Kidney epithelial cell (primary cell): ENCODE results near the gene DISC1. TPM values are rescaled to one million over a fixed set of nuclear protein-coding genes. Genes with fewer than 3 reads are reported as not detected.

Experiments used
- DNase-seq: peaks from one replicate; pipeline ENCODE4 v3.0.0-alpha.2; 2010; ENCODE audit warnings: low read depth
- H3K27me3 ChIP-seq: 2 replicates; pipeline ENCODE4 v1.6.0; 2011; ENCODE audit warnings: low read length; ENCODE audit not compliant: control insufficient read depth, insufficient read depth
- H3K36me3 ChIP-seq: 2 replicates; pipeline ENCODE4 v1.5.1; 2011; ENCODE audit warnings: low read length; ENCODE audit not compliant: control insufficient read depth, insufficient read depth
- H3K4me3 ChIP-seq: 2 replicates; pipeline ENCODE4 v1.5.1; 2011; ENCODE audit warnings: low read depth, mild to moderate bottlenecking, control low read depth, low read length
- total RNA-seq: library from RNA; depleted of rRNA; stranded (reverse); fragments of >200 nt; gene quantifications from 2 replicates; pipeline ENCODE4 v1.2.3, GENCODE V29; 2015
- TF ChIP-seq, protein P1 (sequence below): IDR thresholded peaks from 2 replicates; pipeline ENCODE4 v1.5.1; 2011; ENCODE audit warnings: mild to moderate bottlenecking, moderate library complexity, low read length, control low read depth, inconsistent platforms; ENCODE audit not compliant: insufficient read depth, poor library complexity, severe bottlenecking

The DISC1 gene
- total RNA-seq, 1 donor from 2014 or later, result 5.8 TPM

DNA sequence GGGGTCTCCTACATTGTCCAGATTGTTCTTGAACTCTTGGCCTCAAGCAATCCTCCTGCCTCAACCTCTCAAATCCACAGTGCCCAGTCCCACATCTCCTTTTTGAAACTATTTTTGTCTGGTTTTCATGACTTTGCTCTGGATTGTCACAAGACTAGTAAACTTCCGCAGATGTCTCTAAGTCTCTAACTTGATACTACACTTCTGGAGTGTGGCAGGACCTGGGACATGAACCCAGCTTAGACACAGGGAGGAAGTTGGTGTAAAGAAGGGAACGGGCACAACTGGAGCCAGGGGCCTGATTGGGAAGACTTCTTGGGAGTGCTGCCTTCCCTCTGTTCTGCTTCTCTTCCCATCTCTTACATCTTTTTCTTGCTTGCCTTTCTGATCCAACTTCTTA, 16.2 kb upstream of the DISC1 start:
- DNase-seq, result no peak
- H3K4me3 ChIP-seq, result no peak overlapping the region
- no peaks in the 10 kb centered on the region for H3K36me3 ChIP-seq
- no peaks in the 10 kb centered on the region for H3K27me3 ChIP-seq
- TF ChIP-seq, protein P1, sequence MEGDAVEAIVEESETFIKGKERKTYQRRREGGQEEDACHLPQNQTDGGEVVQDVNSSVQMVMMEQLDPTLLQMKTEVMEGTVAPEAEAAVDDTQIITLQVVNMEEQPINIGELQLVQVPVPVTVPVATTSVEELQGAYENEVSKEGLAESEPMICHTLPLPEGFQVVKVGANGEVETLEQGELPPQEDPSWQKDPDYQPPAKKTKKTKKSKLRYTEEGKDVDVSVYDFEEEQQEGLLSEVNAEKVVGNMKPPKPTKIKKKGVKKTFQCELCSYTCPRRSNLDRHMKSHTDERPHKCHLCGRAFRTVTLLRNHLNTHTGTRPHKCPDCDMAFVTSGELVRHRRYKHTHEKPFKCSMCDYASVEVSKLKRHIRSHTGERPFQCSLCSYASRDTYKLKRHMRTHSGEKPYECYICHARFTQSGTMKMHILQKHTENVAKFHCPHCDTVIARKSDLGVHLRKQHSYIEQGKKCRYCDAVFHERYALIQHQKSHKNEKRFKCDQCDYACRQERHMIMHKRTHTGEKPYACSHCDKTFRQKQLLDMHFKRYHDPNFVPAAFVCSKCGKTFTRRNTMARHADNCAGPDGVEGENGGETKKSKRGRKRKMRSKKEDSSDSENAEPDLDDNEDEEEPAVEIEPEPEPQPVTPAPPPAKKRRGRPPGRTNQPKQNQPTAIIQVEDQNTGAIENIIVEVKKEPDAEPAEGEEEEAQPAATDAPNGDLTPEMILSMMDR, result no peak

GRCh38 chr1:231611111-231611510, 15.5 kb upstream of the DISC1 start:
- DNase-seq, result no peak
- no peaks in the 10 kb centered on the region for H3K27me3 ChIP-seq
- no peak overlapping the region for H3K4me3 ChIP-seq
- no peaks in the 10 kb centered on the region for H3K36me3 ChIP-seq
- TF ChIP-seq, protein P1, result no peak

DNA sequence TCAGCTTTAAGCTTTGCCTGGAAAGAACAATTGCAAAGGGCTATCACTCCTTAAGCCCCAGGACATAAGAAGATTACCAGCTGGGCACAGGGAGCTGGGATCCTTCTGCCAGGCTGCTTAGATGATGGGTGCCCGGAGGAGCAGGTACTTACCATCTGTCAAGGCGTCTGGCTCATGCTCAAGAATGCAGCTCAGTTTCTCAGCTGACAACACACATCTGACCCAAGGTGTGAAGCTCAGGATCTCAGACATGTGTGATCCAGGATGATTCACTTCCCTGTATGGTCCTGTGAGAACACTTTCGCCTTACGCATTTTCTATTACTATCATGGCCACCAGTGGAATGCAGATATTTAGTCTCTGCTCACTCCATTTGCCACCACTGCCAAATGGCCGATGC, 14.7 kb upstream of the DISC1 start:
- TF ChIP-seq, protein P1, result no peak
- Histone ChIP-seq H3K4me3 (no peak overlapping the region), H3K36me3 (no peaks in the 10 kb centered on the region), H3K27me3 (no peaks in the 10 kb centered on the region)
- DNase-seq, result no peak

GRCh38 chr1:231612393-231613089, 14.0 kb upstream of the DISC1 start:
- H3K4me3 ChIP-seq, result no peak overlapping the region
- H3K27me3 ChIP-seq, result no peaks in the 10 kb centered on the region
- TF ChIP-seq, protein P1, result no peak
- DNase-seq, result no peak
- H3K36me3 ChIP-seq, result no peaks in the 10 kb centered on the region

DNA sequence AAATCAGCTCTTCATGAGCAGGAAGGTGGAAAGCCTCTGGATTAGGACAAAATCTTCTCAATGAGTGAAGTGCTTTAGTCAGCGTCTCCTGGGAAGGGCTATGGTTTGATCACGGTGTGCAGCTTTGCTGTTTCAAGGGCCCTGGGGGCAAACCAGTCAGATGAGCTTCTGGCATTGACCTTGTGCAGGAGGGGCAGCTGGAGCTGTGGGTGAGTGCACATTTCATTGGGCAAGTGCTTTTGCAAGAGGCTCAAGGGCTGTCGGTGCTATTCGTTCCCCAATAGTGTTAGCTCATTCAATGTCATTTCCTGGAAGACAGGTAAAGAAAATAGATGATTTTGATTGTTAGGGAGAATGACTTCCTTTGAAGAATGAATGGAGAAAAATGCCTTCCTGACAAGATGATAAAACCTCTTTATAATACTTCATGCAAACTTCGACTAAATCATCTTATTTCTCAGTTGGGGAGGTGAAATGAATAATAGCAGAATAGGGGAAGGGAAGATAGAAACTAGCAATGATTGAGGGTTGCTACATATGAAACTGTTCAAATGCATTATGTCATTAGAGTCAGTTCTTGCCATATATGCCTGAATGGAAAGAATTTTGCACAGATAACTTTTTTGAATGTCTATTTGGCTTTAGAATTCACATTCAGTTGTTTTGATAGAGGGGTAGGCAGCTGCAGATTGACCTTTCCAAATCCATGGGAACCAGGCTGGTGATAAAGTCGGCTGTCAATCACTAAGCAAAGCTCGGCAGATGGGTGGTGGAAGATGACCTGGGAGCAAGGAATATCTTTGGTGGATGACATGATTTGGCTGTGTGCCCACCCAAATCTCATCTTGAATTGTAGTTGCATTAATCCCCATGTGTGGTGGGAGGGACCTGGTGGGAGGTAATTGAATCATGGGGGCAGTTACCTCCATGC, 12.9 kb upstream of the DISC1 start:
- DNase-seq, result no peak
- Histone ChIP-seq H3K4me3 (no peak overlapping the region), H3K27me3 (no peaks in the 10 kb centered on the region), H3K36me3 (no peaks in the 10 kb centered on the region)
- TF ChIP-seq, protein P1, result no peak

DNA sequence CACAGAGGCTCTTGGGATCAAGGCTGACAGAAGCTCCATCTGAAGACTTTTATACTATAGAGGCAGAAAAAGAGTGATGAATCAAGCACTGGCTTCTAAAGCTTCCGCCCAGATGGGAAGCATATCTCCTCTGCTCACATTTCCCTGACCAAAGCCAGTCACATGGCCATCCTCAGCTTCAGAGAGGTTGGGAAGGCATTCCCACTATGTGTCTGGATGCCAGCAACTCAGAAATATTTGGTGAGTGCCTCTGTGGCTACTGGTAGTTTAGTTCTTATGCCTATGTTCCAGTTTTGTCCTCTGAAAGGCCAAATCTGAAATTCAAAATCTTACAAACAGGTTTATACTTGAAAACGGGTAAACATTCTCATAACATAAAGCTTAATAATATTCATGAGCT, 9.9 kb upstream of the DISC1 start:
- TF ChIP-seq, protein P1, result no peak
- Histone ChIP-seq H3K27me3 (no peaks in the 10 kb centered on the region), H3K4me3 (no peak overlapping the region), H3K36me3 (no peaks in the 10 kb centered on the region)
- DNase-seq, result no peak
